Activated B cell treated with CpG ODN at 0.5 μM for 24 hours (primary cell): ENCODE data around the gene HSD17B10. TPM values are rescaled to one million over a fixed set of nuclear protein-coding genes. Genes with fewer than 3 reads are reported as not detected.
"Not testable (repeated sequence)": the region's sequence is repeated elsewhere in the genome, so short reads cannot be mapped to it uniquely, and the experiment has no call there.

Source experiments
- ATAC-seq: fragments of 200-7000 bp; cut with Tn5 transposase; one replicate; pipeline ENCODE4 v1.10.0; 2021; ENCODE audit warnings: low read depth, mild to moderate bottlenecking, moderate library complexity
- CTCF ChIA-PET: fragments of 350-600 bp; sonication (Branson Sonifier 250); formaldehyde crosslinking; loops from one replicate; lab custom pipeline; 2021; ENCODE audit warnings: antibody characterized with exemption; lab: Charles Lee
- POLR2A ChIA-PET: fragments of 350-600 bp; sonication (Branson Sonifier 250); formaldehyde crosslinking; loops from one replicate; lab custom pipeline; 2021; ENCODE audit warnings: antibody characterized with exemption; lab: Charles Lee
- DNase-seq: peaks from one replicate; pipeline ENCODE4 v3.0.0; 2022
- H3K27ac Mint-ChIP-seq: one replicate; pipeline ENCODE4 v1.8.0; 2020; ENCODE audit warnings: mixed read lengths
- H3K27me3 Mint-ChIP-seq: one replicate; pipeline ENCODE4 v1.8.0; 2021; ENCODE audit warnings: mixed read lengths
- H3K36me3 Mint-ChIP-seq: one replicate; pipeline ENCODE4 v1.8.0; 2021; ENCODE audit warnings: low read depth, mixed read lengths
- H3K4me1 Mint-ChIP-seq: one replicate; pipeline ENCODE4 v1.8.0; 2021; ENCODE audit warnings: mixed read lengths
- H3K4me3 Mint-ChIP-seq: one replicate; pipeline ENCODE4 v1.8.0; 2020; ENCODE audit warnings: mild to moderate bottlenecking, mixed read lengths
- H3K9me3 Mint-ChIP-seq: one replicate; pipeline ENCODE4 v1.8.0; 2020; ENCODE audit warnings: mixed read lengths
- CTCF ChIP-seq: fragments of 200-600 bp; IDR thresholded peaks from one replicate; pipeline ENCODE4 v1.8.0; 2022; ENCODE audit warnings: antibody characterized with exemption, mild to moderate bottlenecking
- intact Hi-C: fragments of 100-400 bp; cut with micrococcal nuclease; formaldehyde crosslinking; loops from one replicate; pipeline ENCODE4 v1.15.1; 2024
- total RNA-seq: library from RNA; stranded (reverse); gene quantifications from 2 replicates; pipeline ENCODE4 v1.2.3, GENCODE V29; 2022

HSD17B10 gene
- total RNA-seq, 1 donor from 2014 or later: 108 TPM

- TF ChIP-seq CTCF: no peak
- Mint-ChIP-seq H3K27me3 (no peaks in the 10 kb centered on the region), H3K27ac (peak within 1 kb of the TSS; percentile 96), H3K4me1 (peaks cover 26% of the 10 kb centered on the region), H3K9me3 (no peaks in the 10 kb centered on the region), H3K4me3 (peak within 1 kb of the TSS; percentile 92), H3K36me3 (peaks cover 18% of the 10 kb centered on the region)
- ATAC-seq (no peak), DNase-seq (no peak)
- ChIA-PET CTCF (interaction anchor here (1.7 kb wide), 1 partner anchor 23 kb away, joined by 8 read pairs; no protein-coding TSS in a partner anchor), POLR2A (interaction anchor here (0.8 to 2.5 kb wide), 8 partner anchors 11 to 621 kb away, joined by 3 to 14 read pairs (median 6); partner anchors contain the start of genes HSD17B10 and KDM5C)
- intact Hi-C loops: loop anchor here (1.0 to 5.0 kb wide), 6 partner anchors 11 to 1216 kb away; partner anchors contain the start of genes HSD17B10, KDM5C, PHF8 and TSPYL2
Observed at GRCh38 chrX:53422861-53423306, 11.3 kb downstream of the HSD17B10 start, which contains the start of gene RIBC1. TSS of gene RIBC1 (plus strand) at chrX:53422873. CDS start at chrX:53426277, 3,404 bp downstream.

- CTCF ChIA-PET: interaction anchor here (1.7 kb wide), 1 partner anchor 24 kb away, joined by 8 read pairs; no protein-coding TSS in a partner anchor
- POLR2A ChIA-PET: interaction anchor here (0.6 to 2.5 kb wide), 12 partner anchors 11 to 1108 kb away, joined by 3 to 14 read pairs (median 4); partner anchors contain the start of genes GNL3L, HSD17B10, KDM5C and TSPYL2
- H3K4me1 Mint-ChIP-seq: peaks cover 29% of the 10 kb centered on the region
- H3K27me3 Mint-ChIP-seq: no peaks in the 10 kb centered on the region
- ATAC-seq (peak; percentile 89), DNase-seq (peak; percentile 79)
- H3K36me3 Mint-ChIP-seq: peaks cover 18% of the 10 kb centered on the region
- peak within 1 kb of the TSS; percentile 96 for H3K27ac Mint-ChIP-seq
- no peaks in the 10 kb centered on the region for H3K9me3 Mint-ChIP-seq
- peak within 1 kb of the TSS; percentile 92 for H3K4me3 Mint-ChIP-seq
- no peak for TF ChIP-seq CTCF
- intact Hi-C loops: loop anchor here (1.0 to 5.0 kb wide), 6 partner anchors 12 to 1217 kb away; partner anchors contain the start of genes HSD17B10, KDM5C, PHF8 and TSPYL2
Observed at GRCh38 chrX:53422086-53422860, 11.9 kb downstream of the HSD17B10 start, which contains the start of gene SMC1A. TSS of gene SMC1A (minus strand) at chrX:53422654. CDS start at chrX:53422600, 54 bp downstream.

GRCh38 chrX:53421772-53422085 lies 12.4 kb downstream of the HSD17B10 start:
- POLR2A ChIA-PET: interaction anchor here (0.6 to 2.5 kb wide), 9 partner anchors 12 to 1109 kb away, joined by 3 to 14 read pairs (median 5); partner anchors contain the start of genes GNL3L, HSD17B10, KDM5C and TSPYL2
- peak; percentile 7 for ATAC-seq

GRCh38 chrX:53421125-53421524 lies 13.0 kb downstream of the HSD17B10 start:
- Mint-ChIP-seq H3K36me3 (peaks cover 15% of the 10 kb centered on the region), H3K27ac (peak overlapping the region; percentile 96), H3K4me1 (peaks cover 29% of the 10 kb centered on the region), H3K27me3 (no peaks in the 10 kb centered on the region), H3K9me3 (no peaks in the 10 kb centered on the region), H3K4me3 (peak overlapping the region; percentile 92)
- intact Hi-C loops: loop anchor here (5.0 kb wide), 1 partner anchor 339 kb away; the partner anchor contains the start of gene TSPYL2
- ChIA-PET POLR2A (no interaction called here), CTCF (no interaction called here)
- no peak for DNase-seq
- TF ChIP-seq CTCF: no peak
- ATAC-seq: no peak

More at GRCh38 chrX:53421772-53422085, 12.4 kb downstream of the HSD17B10 start:
- H3K4me1 Mint-ChIP-seq: peaks cover 29% of the 10 kb centered on the region
- H3K4me3 Mint-ChIP-seq: peak overlapping the region; percentile 92
- no peak for TF ChIP-seq CTCF
- no peaks in the 10 kb centered on the region for H3K27me3 Mint-ChIP-seq
- intact Hi-C loops: loop anchor here (1.0 to 5.0 kb wide), 6 partner anchors 13 to 1218 kb away; partner anchors contain the start of genes HSD17B10, KDM5C, PHF8 and TSPYL2
- DNase-seq: no peak
- H3K27ac Mint-ChIP-seq: peak overlapping the region; percentile 96
- CTCF ChIA-PET: interaction anchor here (1.7 kb wide), 1 partner anchor 24 kb away, joined by 8 read pairs; no protein-coding TSS in a partner anchor
- H3K9me3 Mint-ChIP-seq: no peaks in the 10 kb centered on the region
- peaks cover 18% of the 10 kb centered on the region for H3K36me3 Mint-ChIP-seq

- H3K27me3 Mint-ChIP-seq, DNase-seq, H3K9me3 Mint-ChIP-seq, H3K4me3 Mint-ChIP-seq, H3K27ac Mint-ChIP-seq, POLR2A ChIA-PET, ATAC-seq, CTCF ChIA-PET: not testable (repeated sequence)
- intact Hi-C loops: loop anchor here (5.0 kb wide), 1 partner anchor 338 kb away; the partner anchor contains the start of gene TSPYL2
- Mint-ChIP-seq H3K4me1 (peaks cover 29% of the 10 kb centered on the region), H3K36me3 (peaks cover 14% of the 10 kb centered on the region)
Observed at GRCh38 chrX:53420351-53420750, 13.8 kb downstream of the HSD17B10 start.
